ENCODE data around the gene DAGLA.

The DAGLA gene

GRCh38 chr11:61726775-61727174 lies 46.6 kb downstream of the DAGLA start:
- no peak for DNase-seq (ENCODE audit: low read depth, low spot score)
- ChIA-PET POLR2A (no interaction called here), CTCF (interaction anchor here (0.7 to 12.5 kb wide), 5 partner anchors 7 to 382 kb away, joined by 3 to 116 read pairs (median 3); no protein-coding TSS in a partner anchor)
- no peak overlapping the region for H3K4me3 ChIP-seq (ENCODE audit: low read depth, low read length)
- no peak for TF ChIP-seq CTCF (IDR thresholded peaks at IDR 0.05; ENCODE audit: insufficient read depth, low read length, missing control alignments)

- no peak for TF ChIP-seq CTCF (IDR thresholded peaks at IDR 0.05; ENCODE audit: insufficient read depth, low read length, missing control alignments)
- ChIA-PET POLR2A (no interaction called here), CTCF (interaction anchor here (4.3 kb wide), 1 partner anchor 22 kb away, joined by 23 read pairs; no protein-coding TSS in a partner anchor)
- DNase-seq (ENCODE audit: low read depth, low spot score) = no peak
- no peak overlapping the region for H3K4me3 ChIP-seq (ENCODE audit: low read depth, low read length)
These were observed 47.2 kb downstream of the DAGLA start for GRCh38 chr11:61727401-61727811.

GRCh38 chr11:61728066-61728939 lies 48.1 kb downstream of the DAGLA start:
- POLR2A ChIA-PET = no interaction called here
- no peak for TF ChIP-seq CTCF (IDR thresholded peaks at IDR 0.05; ENCODE audit: insufficient read depth, low read length, missing control alignments)
- H3K4me3 ChIP-seq (ENCODE audit: low read depth, low read length) = no peak overlapping the region
- CTCF ChIA-PET = interaction anchor here (0.9 to 4.3 kb wide), 6 partner anchors 8 to 282 kb away, joined by 3 to 23 read pairs (median 6); no protein-coding TSS in a partner anchor
- no peak for DNase-seq (ENCODE audit: low read depth, low spot score)

- ChIA-PET POLR2A (no interaction called here), CTCF (interaction anchor here (0.9 to 4.3 kb wide), 6 partner anchors 9 to 282 kb away, joined by 3 to 23 read pairs (median 6); no protein-coding TSS in a partner anchor)
- H3K4me3 ChIP-seq (ENCODE audit: low read depth, low read length) = no peak overlapping the region
- no peak for DNase-seq (ENCODE audit: low read depth, low spot score)
- no peak for TF ChIP-seq CTCF (IDR thresholded peaks at IDR 0.05; ENCODE audit: insufficient read depth, low read length, missing control alignments)
These were observed 48.7 kb downstream of the DAGLA start for GRCh38 chr11:61728940-61729219.

GRCh38 chr11:61730240-61730994 lies 50.2 kb downstream of the DAGLA start:
- POLR2A ChIA-PET = no interaction called here
- CTCF ChIA-PET = interaction anchor here (0.8 to 4.3 kb wide), 6 partner anchors 9 to 284 kb away, joined by 3 to 23 read pairs (median 4); no protein-coding TSS in a partner anchor
- DNase-seq (ENCODE audit: low read depth, low spot score) = no peak
- TF ChIP-seq CTCF (IDR thresholded peaks at IDR 0.05; ENCODE audit: insufficient read depth, low read length, missing control alignments) = no peak
- no peak overlapping the region for H3K4me3 ChIP-seq (ENCODE audit: low read depth, low read length)
